Spleen (tissue), 7 donors: ENCODE measurements around the gene SEPTIN10.

ENCODE experiments used
- CTCF ChIP-seq, 11 experiments: fragments of 200-600 bp in 7 of 11; fragments of 450-650 bp in 4 of 11; sonication (generic) in 4 of 11; IDR thresholded peaks in 8 of 11; conservative IDR thresholded peaks in 3 of 11; 1 replicate in 7 of 11; 2 replicates in 4 of 11; pipeline versions ENCODE4 v1.4.0 to v1.8.0; 2016 to 2021; ENCODE audit warnings: antibody characterized with exemption in 11 of 11, inconsistent platforms in 4 of 11, mild to moderate bottlenecking in 1 of 11
- POLR2A ChIP-seq, 3 donors: fragments of 450-650 bp; IDR thresholded peaks; one replicate each; pipeline ENCODE4 v1.5.1; 2017; ENCODE audit warnings: antibody characterized with exemption in 3 of 3, mild to moderate bottlenecking in 1 of 3
- POLR2AphosphoS5 ChIP-seq, 3 donors: sonication (generic); formaldehyde crosslinking; IDR thresholded peaks; one replicate each; pipeline ENCODE4 v1.5.1; 2017; ENCODE audit warnings: antibody characterized with exemption in 3 of 3
- donor health status: DM: no; HTN: no; CAD: no; lungs with moderate emphysema.
- donor health status: DM: no; HTN: no; CAD: no.
- donor health status: DM: no; HTN: no; CAD: no.

DNA sequence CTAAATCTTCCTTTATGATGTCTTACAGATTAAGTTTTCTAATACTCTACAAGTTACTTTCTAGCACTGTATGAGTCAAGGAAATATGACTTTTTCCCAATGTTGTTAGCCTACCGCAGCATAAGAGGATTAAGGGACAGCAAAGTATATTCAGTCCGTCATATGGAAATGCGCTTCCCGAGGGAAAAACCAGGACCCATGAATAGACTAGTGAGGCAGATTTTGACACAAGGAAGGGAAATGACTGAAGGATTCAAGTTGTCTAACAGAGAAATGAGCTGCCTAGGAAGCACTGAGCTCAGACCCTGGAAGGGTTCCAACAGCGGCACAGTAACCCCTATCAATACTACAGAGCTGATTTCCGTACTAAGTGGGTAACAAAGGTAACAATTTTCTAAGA, 12.0 kb downstream of the SEPTIN10 start:
- TF ChIP-seq POLR2AphosphoS5 (IDR thresholded peaks at IDR 0.05) (no peak), CTCF (IDR thresholded peaks at IDR 0.05 in 8 of 11, conservative IDR thresholded peaks at IDR 0.05 in 3 of 11) (no peak), POLR2A (IDR thresholded peaks at IDR 0.05) (no peak)
